Measurements from ENCODE around the gene ABCD2.

DNA sequence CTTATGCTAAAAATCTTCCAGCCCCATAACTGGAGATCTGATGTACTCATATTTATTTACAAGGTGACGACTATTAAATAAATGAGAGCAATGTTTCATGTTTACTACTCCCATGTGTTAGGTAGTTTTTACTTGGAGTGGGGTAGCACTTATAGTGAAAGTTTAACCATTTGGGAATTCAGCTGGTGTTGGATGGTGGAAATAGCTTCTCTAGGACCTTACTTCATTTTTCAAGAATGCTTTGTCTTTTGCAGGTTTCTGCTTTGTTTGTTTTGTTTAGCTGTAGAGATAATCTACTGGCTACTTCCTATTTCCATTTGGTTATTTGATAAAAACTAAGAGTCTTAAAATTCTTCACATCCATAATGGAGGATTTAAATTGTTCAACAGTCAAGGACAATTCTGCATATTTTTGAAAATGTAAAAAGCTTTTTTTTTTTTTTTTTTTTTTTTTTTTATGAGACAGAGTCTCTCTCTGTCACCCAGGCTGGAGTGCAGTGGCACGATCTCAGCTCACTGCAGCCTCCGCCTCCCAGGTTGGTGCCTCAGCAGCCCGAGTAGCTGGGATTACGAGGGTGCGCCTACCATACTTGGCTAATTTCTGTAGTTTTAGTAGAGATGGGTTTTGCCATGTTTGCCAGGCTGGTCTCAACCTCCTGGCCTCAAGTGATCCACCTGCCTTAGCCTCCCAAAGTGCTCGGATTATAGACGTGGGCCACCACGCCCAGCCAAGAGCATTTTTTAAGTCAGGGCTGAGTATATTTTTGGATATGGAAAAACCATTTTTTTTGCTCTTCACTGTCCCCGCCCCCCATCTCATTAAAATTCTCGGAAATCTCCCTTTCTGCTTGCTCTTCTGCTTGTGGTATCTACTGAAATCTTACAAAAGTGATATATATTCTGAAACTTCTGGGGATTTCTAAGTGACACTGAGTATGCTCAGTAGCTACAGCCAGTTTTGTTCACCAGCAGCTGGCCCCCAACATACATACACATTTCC, 1.4 kb upstream of the ABCD2 start:
- TF ChIP-seq SIN3A (IDR thresholded peaks at IDR 0.05; ENCODE audit: low read depth) (no peak), ZNF274 (IDR thresholded peaks at IDR 0.05; ENCODE audit: low read depth, low read length) (no peak), EZH2 (IDR thresholded peaks at IDR 0.05) (no peak), POLR2AphosphoS5 (IDR thresholded peaks at IDR 0.05; ENCODE audit: low read depth, low read length) (no peak), SRF (IDR thresholded peaks at IDR 0.05; ENCODE audit: low read depth) (no peak), TCF7L2 (IDR thresholded peaks at IDR 0.05; ENCODE audit: borderline replicate concordance, extremely low read depth, insufficient read depth, insufficient read length) (no peak), JUND (IDR thresholded peaks at IDR 0.05) (no peak), REST (IDR thresholded peaks at IDR 0.05; ENCODE audit: low read depth) (no peak)
- TF ChIP-seq, protein P1, sequence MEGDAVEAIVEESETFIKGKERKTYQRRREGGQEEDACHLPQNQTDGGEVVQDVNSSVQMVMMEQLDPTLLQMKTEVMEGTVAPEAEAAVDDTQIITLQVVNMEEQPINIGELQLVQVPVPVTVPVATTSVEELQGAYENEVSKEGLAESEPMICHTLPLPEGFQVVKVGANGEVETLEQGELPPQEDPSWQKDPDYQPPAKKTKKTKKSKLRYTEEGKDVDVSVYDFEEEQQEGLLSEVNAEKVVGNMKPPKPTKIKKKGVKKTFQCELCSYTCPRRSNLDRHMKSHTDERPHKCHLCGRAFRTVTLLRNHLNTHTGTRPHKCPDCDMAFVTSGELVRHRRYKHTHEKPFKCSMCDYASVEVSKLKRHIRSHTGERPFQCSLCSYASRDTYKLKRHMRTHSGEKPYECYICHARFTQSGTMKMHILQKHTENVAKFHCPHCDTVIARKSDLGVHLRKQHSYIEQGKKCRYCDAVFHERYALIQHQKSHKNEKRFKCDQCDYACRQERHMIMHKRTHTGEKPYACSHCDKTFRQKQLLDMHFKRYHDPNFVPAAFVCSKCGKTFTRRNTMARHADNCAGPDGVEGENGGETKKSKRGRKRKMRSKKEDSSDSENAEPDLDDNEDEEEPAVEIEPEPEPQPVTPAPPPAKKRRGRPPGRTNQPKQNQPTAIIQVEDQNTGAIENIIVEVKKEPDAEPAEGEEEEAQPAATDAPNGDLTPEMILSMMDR (IDR thresholded peaks at IDR 0.05 in 2 of 3, conservative IDR thresholded peaks at IDR 0.05 in 1 of 3; ENCODE audit: borderline replicate concordance in 1 of 3, insufficient read depth in 1 of 3, low read depth in 2 of 3, low read length in 2 of 3), result no peak
